Measurements from ENCODE around the gene KRTAP5-8.

KRTAP5-8 gene

DNA sequence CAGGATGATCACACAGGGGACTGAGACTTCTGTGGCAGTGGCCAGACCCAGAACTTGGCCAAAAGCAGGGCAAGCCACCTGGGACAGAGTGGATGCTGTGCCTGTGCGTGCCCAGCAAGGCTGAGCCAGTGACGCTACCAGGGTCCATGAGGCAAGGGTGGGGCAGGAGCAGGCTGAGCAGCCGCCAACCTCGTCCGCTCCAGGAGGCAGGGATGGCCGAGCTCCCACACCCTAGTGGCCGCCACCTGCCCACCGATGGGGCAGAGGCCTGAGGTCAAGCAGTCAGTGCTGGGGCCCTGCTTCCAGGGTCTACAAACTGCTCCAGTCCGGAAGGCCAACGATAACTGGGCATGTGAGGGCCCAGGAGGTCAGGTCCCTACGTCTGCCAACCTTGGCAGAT lies 17.7 kb downstream of the KRTAP5-8 start:
- Histone ChIP-seq H2BK12ac (ENCODE audit: low read length) (no peak overlapping the region), H3K79me1 (ENCODE audit: low read length) (no peaks in the 10 kb centered on the region), H4K8ac (ENCODE audit: low read depth, low read length) (no peak overlapping the region), H3K79me2 (ENCODE audit: control insufficient read depth, insufficient read depth, low read length, poor library complexity) (no peaks in the 10 kb centered on the region), H2AFZ (ENCODE audit: insufficient read depth, low read length, poor library complexity) (no peak overlapping the region), H3K36me3 (ENCODE audit: control insufficient read depth in 1 of 2, insufficient read depth in 2 of 2, low read length in 2 of 2) (no peaks in the 10 kb centered on the region), H3K9me3 (ENCODE audit: insufficient read depth, low read depth, low read length) (peaks cover 7% of the 10 kb centered on the region), H4K91ac (ENCODE audit: low read depth, low read length) (no peak overlapping the region), H3K9ac (ENCODE audit: low read length) (no peak overlapping the region), H4K12ac (ENCODE audit: low read depth, low read length) (no peak overlapping the region), H3K18ac (ENCODE audit: low read length) (no peak overlapping the region), H3K27me3 (ENCODE audit: insufficient read depth, low read length) (no peaks in the 10 kb centered on the region), H3K4me2 (ENCODE audit: low read length) (no peak overlapping the region), H3K27ac (ENCODE audit: low read depth, low read length) (no peak overlapping the region), H3K23ac (ENCODE audit: low read length) (no peak overlapping the region), H3K4me3 (ENCODE audit: low read depth, low read length) (no peak overlapping the region), H3K14ac (ENCODE audit: low read length) (no peak overlapping the region), H2AK5ac (ENCODE audit: low read length) (no peak overlapping the region), H2BK5ac (ENCODE audit: low read depth, low read length, poor library complexity) (no peak overlapping the region), H3K4me1 (ENCODE audit: control insufficient read depth in 1 of 2, insufficient read depth in 2 of 2, low read length in 2 of 2) (no peaks in the 10 kb centered on the region), H3K4ac (ENCODE audit: low read depth, low read length) (no peak overlapping the region), H2BK120ac (ENCODE audit: insufficient read depth, low read length, poor library complexity) (no peak overlapping the region)
- DNase-seq = no peak
- no CpG with 5 or more reads among the region's 11 CpGs for WGBS (ENCODE audit: extremely low coverage, insufficient coverage, insufficient read length)

DNA sequence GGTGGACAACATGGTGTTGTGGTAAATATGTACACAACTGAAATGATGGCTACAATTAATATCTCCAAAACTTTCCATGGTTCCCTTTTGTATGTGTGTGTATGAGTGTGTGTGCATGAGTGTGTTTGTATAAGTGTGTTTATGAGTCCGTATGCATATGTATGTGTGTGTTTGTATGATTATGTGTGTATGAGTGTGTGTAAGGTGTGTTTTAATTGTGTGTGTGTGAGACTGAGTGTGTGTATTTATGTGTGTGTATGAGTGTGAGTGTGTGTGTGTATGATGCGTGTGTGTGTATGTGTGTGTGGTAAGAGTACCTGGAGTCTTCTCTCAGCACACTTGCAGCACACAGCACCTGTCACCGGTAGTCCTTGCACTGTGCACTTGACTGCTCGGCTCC lies 18.2 kb downstream of the KRTAP5-8 start:
- Histone ChIP-seq H3K9ac (ENCODE audit: low read length) (no peak overlapping the region), H3K27me3 (ENCODE audit: insufficient read depth, low read length) (no peaks in the 10 kb centered on the region), H3K79me2 (ENCODE audit: control insufficient read depth, insufficient read depth, low read length, poor library complexity) (no peaks in the 10 kb centered on the region), H2AFZ (ENCODE audit: insufficient read depth, low read length, poor library complexity) (no peak overlapping the region), H3K27ac (ENCODE audit: low read depth, low read length) (no peak overlapping the region), H3K9me3 (ENCODE audit: insufficient read depth, low read depth, low read length) (peaks cover 7% of the 10 kb centered on the region), H4K12ac (ENCODE audit: low read depth, low read length) (no peak overlapping the region), H3K4ac (ENCODE audit: low read depth, low read length) (no peak overlapping the region), H3K14ac (ENCODE audit: low read length) (no peak overlapping the region), H3K4me1 (ENCODE audit: control insufficient read depth in 1 of 2, insufficient read depth in 2 of 2, low read length in 2 of 2) (no peaks in the 10 kb centered on the region), H4K91ac (ENCODE audit: low read depth, low read length) (no peak overlapping the region), H3K23ac (ENCODE audit: low read length) (no peak overlapping the region), H3K4me2 (ENCODE audit: low read length) (no peak overlapping the region), H4K8ac (ENCODE audit: low read depth, low read length) (no peak overlapping the region), H2BK120ac (ENCODE audit: insufficient read depth, low read length, poor library complexity) (no peak overlapping the region), H3K36me3 (ENCODE audit: control insufficient read depth in 1 of 2, insufficient read depth in 2 of 2, low read length in 2 of 2) (no peaks in the 10 kb centered on the region), H3K79me1 (ENCODE audit: low read length) (no peaks in the 10 kb centered on the region), H2AK5ac (ENCODE audit: low read length) (no peak overlapping the region), H3K4me3 (ENCODE audit: low read depth, low read length) (no peak overlapping the region), H2BK12ac (ENCODE audit: low read length) (no peak overlapping the region), H2BK5ac (ENCODE audit: low read depth, low read length, poor library complexity) (no peak overlapping the region), H3K18ac (ENCODE audit: low read length) (no peak overlapping the region)
- WGBS (ENCODE audit: extremely low coverage, insufficient coverage, insufficient read length) = 100% methylated on average over 1 of the region's 4 CpGs
- no peak for DNase-seq

DNA sequence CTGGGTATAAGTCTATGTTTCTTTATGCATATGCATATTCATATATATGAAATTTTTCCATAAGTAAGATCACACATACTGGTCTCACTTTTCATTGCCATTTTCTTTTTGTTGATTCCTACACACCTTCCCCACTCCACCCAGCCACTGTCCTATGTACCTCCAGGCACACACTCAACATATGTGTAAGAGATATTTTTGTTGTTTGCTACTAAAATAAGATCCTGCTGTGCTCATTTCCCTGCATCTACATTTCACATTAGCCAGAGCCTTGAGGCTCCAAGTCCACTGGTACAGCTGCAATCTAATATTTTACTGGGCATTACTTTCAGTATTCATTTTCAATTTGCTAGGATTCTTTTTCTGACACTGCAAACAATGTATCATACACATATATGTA lies 19.4 kb downstream of the KRTAP5-8 start:
- Histone ChIP-seq H3K36me3 (ENCODE audit: control insufficient read depth in 1 of 2, insufficient read depth in 2 of 2, low read length in 2 of 2) (no peaks in the 10 kb centered on the region), H3K14ac (ENCODE audit: low read length) (no peak overlapping the region), H2AFZ (ENCODE audit: insufficient read depth, low read length, poor library complexity) (no peak overlapping the region), H3K4ac (ENCODE audit: low read depth, low read length) (no peak overlapping the region), H2BK5ac (ENCODE audit: low read depth, low read length, poor library complexity) (no peak overlapping the region), H3K18ac (ENCODE audit: low read length) (no peak overlapping the region), H3K4me3 (ENCODE audit: low read depth, low read length) (no peak overlapping the region), H3K79me1 (ENCODE audit: low read length) (no peaks in the 10 kb centered on the region), H3K4me1 (ENCODE audit: control insufficient read depth in 1 of 2, insufficient read depth in 2 of 2, low read length in 2 of 2) (no peaks in the 10 kb centered on the region), H4K12ac (ENCODE audit: low read depth, low read length) (no peak overlapping the region), H3K9ac (ENCODE audit: low read length) (no peak overlapping the region), H3K27me3 (ENCODE audit: insufficient read depth, low read length) (no peaks in the 10 kb centered on the region), H3K27ac (ENCODE audit: low read depth, low read length) (no peak overlapping the region), H2AK5ac (ENCODE audit: low read length) (no peak overlapping the region), H3K9me3 (ENCODE audit: insufficient read depth, low read depth, low read length) (peaks cover 7% of the 10 kb centered on the region), H3K4me2 (ENCODE audit: low read length) (no peak overlapping the region), H4K8ac (ENCODE audit: low read depth, low read length) (no peak overlapping the region), H3K79me2 (ENCODE audit: control insufficient read depth, insufficient read depth, low read length, poor library complexity) (no peaks in the 10 kb centered on the region), H4K91ac (ENCODE audit: low read depth, low read length) (no peak overlapping the region), H3K23ac (ENCODE audit: low read length) (no peak overlapping the region), H2BK120ac (ENCODE audit: insufficient read depth, low read length, poor library complexity) (no peak overlapping the region), H2BK12ac (ENCODE audit: low read length) (no peak overlapping the region)
- no peak for DNase-seq

DNA sequence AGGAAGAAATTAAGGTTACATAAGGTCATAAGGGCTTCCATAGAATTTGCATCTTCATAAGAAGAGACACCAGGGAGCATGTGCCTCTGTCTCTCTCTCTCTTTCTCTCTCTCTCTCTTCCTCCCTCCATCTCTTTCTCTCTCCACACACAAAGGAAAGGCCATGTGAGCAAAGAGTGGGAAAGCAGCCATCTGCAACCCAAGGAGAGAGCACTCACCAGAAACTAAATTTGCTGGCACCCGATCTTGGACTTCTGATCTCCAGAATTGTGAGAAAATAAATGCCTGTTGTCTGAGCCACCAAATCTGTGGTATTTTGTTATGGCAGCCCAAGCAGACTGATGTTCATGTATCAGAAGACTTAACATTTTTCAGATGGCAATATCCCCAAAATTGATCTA lies 21.2 kb downstream of the KRTAP5-8 start:
- Histone ChIP-seq H3K79me1 (ENCODE audit: low read length) (no peaks in the 10 kb centered on the region), H2AK5ac (ENCODE audit: low read length) (no peak overlapping the region), H3K27me3 (ENCODE audit: insufficient read depth, low read length) (no peaks in the 10 kb centered on the region), H2BK5ac (ENCODE audit: low read depth, low read length, poor library complexity) (no peak overlapping the region), H3K36me3 (ENCODE audit: control insufficient read depth in 1 of 2, insufficient read depth in 2 of 2, low read length in 2 of 2) (no peaks in the 10 kb centered on the region), H3K4me1 (ENCODE audit: control insufficient read depth in 1 of 2, insufficient read depth in 2 of 2, low read length in 2 of 2) (no peaks in the 10 kb centered on the region), H3K4me3 (ENCODE audit: low read depth, low read length) (no peak overlapping the region), H3K14ac (ENCODE audit: low read length) (no peak overlapping the region), H3K9ac (ENCODE audit: low read length) (no peak overlapping the region), H3K79me2 (ENCODE audit: control insufficient read depth, insufficient read depth, low read length, poor library complexity) (no peaks in the 10 kb centered on the region), H4K8ac (ENCODE audit: low read depth, low read length) (no peak overlapping the region), H4K91ac (ENCODE audit: low read depth, low read length) (no peak overlapping the region), H2BK120ac (ENCODE audit: insufficient read depth, low read length, poor library complexity) (no peak overlapping the region), H3K9me3 (ENCODE audit: insufficient read depth, low read depth, low read length) (peaks cover 7% of the 10 kb centered on the region), H3K18ac (ENCODE audit: low read length) (no peak overlapping the region), H2BK12ac (ENCODE audit: low read length) (no peak overlapping the region), H3K4me2 (ENCODE audit: low read length) (no peak overlapping the region), H4K12ac (ENCODE audit: low read depth, low read length) (no peak overlapping the region), H3K4ac (ENCODE audit: low read depth, low read length) (no peak overlapping the region), H3K27ac (ENCODE audit: low read depth, low read length) (no peak overlapping the region), H2AFZ (ENCODE audit: insufficient read depth, low read length, poor library complexity) (no peak overlapping the region), H3K23ac (ENCODE audit: low read length) (no peak overlapping the region)
- no CpG with 5 or more reads among the region's 1 CpG for WGBS (ENCODE audit: extremely low coverage, insufficient coverage, insufficient read length)
- no peak for DNase-seq

- H3K27ac ChIP-seq (ENCODE audit: low read depth, low read length) = no peak overlapping the region
- H3K4me2 ChIP-seq (ENCODE audit: low read length) = no peak overlapping the region
- no peak overlapping the region for H4K12ac ChIP-seq (ENCODE audit: low read depth, low read length)
- H4K8ac ChIP-seq (ENCODE audit: low read depth, low read length) = no peak overlapping the region
- H3K23ac ChIP-seq (ENCODE audit: low read length) = no peak overlapping the region
- no peak overlapping the region for H3K4me3 ChIP-seq (ENCODE audit: low read depth, low read length)
- H3K4ac ChIP-seq (ENCODE audit: low read depth, low read length) = no peak overlapping the region
- H2BK120ac ChIP-seq (ENCODE audit: insufficient read depth, low read length, poor library complexity) = no peak overlapping the region
- H3K9me3 ChIP-seq (ENCODE audit: insufficient read depth, low read depth, low read length) = no peaks in the 10 kb centered on the region
- no peaks in the 10 kb centered on the region for H3K36me3 ChIP-seq (ENCODE audit: control insufficient read depth in 1 of 2, insufficient read depth in 2 of 2, low read length in 2 of 2)
- no peak overlapping the region for H2AK5ac ChIP-seq (ENCODE audit: low read length)
- no peak overlapping the region for H3K18ac ChIP-seq (ENCODE audit: low read length)
- no peak overlapping the region for H4K91ac ChIP-seq (ENCODE audit: low read depth, low read length)
- no peak for DNase-seq
- no peaks in the 10 kb centered on the region for H3K27me3 ChIP-seq (ENCODE audit: insufficient read depth, low read length)
- no peak overlapping the region for H3K9ac ChIP-seq (ENCODE audit: low read length)
- H3K79me1 ChIP-seq (ENCODE audit: low read length) = no peaks in the 10 kb centered on the region
- H3K79me2 ChIP-seq (ENCODE audit: control insufficient read depth, insufficient read depth, low read length, poor library complexity) = no peaks in the 10 kb centered on the region
- H2BK5ac ChIP-seq (ENCODE audit: low read depth, low read length, poor library complexity) = no peak overlapping the region
- H2BK12ac ChIP-seq (ENCODE audit: low read length) = no peak overlapping the region
- no peak overlapping the region for H2AFZ ChIP-seq (ENCODE audit: insufficient read depth, low read length, poor library complexity)
- no peak overlapping the region for H3K14ac ChIP-seq (ENCODE audit: low read length)
- H3K4me1 ChIP-seq (ENCODE audit: control insufficient read depth in 1 of 2, insufficient read depth in 2 of 2, low read length in 2 of 2) = no peaks in the 10 kb centered on the region
Observed at GRCh38 chr11:71562120-71562519, 24.3 kb downstream of the KRTAP5-8 start.
